Measurements from ENCODE around the gene TNNT1. TPM values are rescaled to one million over a fixed set of nuclear protein-coding genes. Genes with fewer than 3 reads are reported as not detected.

TNNT1 gene
- total and polyA plus RNA-seq, 2 donors from 2014 or later, result not detected

- no peak overlapping the region for H3K4me3 ChIP-seq (ENCODE audit: low read length in 3 of 3)
- H3K9me3 ChIP-seq (ENCODE audit: control insufficient read depth in 2 of 3, insufficient read depth in 1 of 3, low read length in 3 of 3), result no peaks in the 10 kb centered on the region
- H3K36me3 ChIP-seq (ENCODE audit: control insufficient read depth in 2 of 3, insufficient read depth in 3 of 3, low read length in 3 of 3), result peaks cover 0 to 12% (median 0%) of the 10 kb centered on the region in 3 donors
- FAIRE-seq (no peak), DNase-seq (peak in 2 of 5 donors; percentile 61 to 68)
- H3K27ac ChIP-seq (ENCODE audit: low read depth in 2 of 2, low read length in 2 of 2), result no peak overlapping the region
- H3K9ac ChIP-seq (ENCODE audit: low read length in 3 of 3), result no peak overlapping the region
- intact Hi-C loops (cut with DNase I), result no loop called here
- peaks cover 0 to 15% (median 0%) of the 10 kb centered on the region in 3 donors for H3K4me1 ChIP-seq (ENCODE audit: control insufficient read depth in 2 of 3, insufficient read depth in 2 of 3, low read depth in 1 of 3, low read length in 3 of 3)
- TF ChIP-seq CTCF (IDR thresholded peaks at IDR 0.05; ENCODE audit: borderline replicate concordance, extremely low read depth, insufficient read depth), result no peak
- no peaks in the 10 kb centered on the region for H3K27me3 ChIP-seq (ENCODE audit: control insufficient read depth, insufficient read depth, low read length)
Observed at GRCh38 chr19:55090564-55090963, 58.4 kb downstream of the TNNT1 start.

- peak in 1 of 5 donors; percentile 41 for DNase-seq
- H3K27ac ChIP-seq (ENCODE audit: low read depth in 2 of 2, low read length in 2 of 2), result no peak overlapping the region
- TF ChIP-seq CTCF (IDR thresholded peaks at IDR 0.05; ENCODE audit: borderline replicate concordance, extremely low read depth, insufficient read depth), result no peak
- FAIRE-seq, result no peak
- intact Hi-C loops (cut with DNase I), result no loop called here
- H3K36me3 ChIP-seq (ENCODE audit: control insufficient read depth in 2 of 3, insufficient read depth in 3 of 3, low read length in 3 of 3), result peaks cover 0 to 3% (median 0%) of the 10 kb centered on the region in 3 donors
- peaks cover 5% of the 10 kb centered on the region for H3K27me3 ChIP-seq (ENCODE audit: control insufficient read depth, insufficient read depth, low read length)
- H3K4me3 ChIP-seq (ENCODE audit: low read length in 3 of 3), result no peak overlapping the region
- H3K4me1 ChIP-seq (ENCODE audit: control insufficient read depth in 2 of 3, insufficient read depth in 2 of 3, low read depth in 1 of 3, low read length in 3 of 3), result peaks cover 0 to 15% (median 0%) of the 10 kb centered on the region in 3 donors
- no peak overlapping the region for H3K9ac ChIP-seq (ENCODE audit: low read length in 3 of 3)
- no peaks in the 10 kb centered on the region for H3K9me3 ChIP-seq (ENCODE audit: control insufficient read depth in 2 of 3, insufficient read depth in 1 of 3, low read length in 3 of 3)
Observed at GRCh38 chr19:55089342-55089944, 59.6 kb downstream of the TNNT1 start.

GRCh38 chr19:55088543-55089341 is 60.3 kb downstream of the TNNT1 start:
- Histone ChIP-seq H3K27ac (ENCODE audit: low read depth in 2 of 2, low read length in 2 of 2) (no peak overlapping the region), H3K9ac (ENCODE audit: low read length in 3 of 3) (no peak overlapping the region), H3K36me3 (ENCODE audit: control insufficient read depth in 2 of 3, insufficient read depth in 3 of 3, low read length in 3 of 3) (no peaks in the 10 kb centered on the region), H3K27me3 (ENCODE audit: control insufficient read depth, insufficient read depth, low read length) (peaks cover 5% of the 10 kb centered on the region), H3K9me3 (ENCODE audit: control insufficient read depth in 2 of 3, insufficient read depth in 1 of 3, low read length in 3 of 3) (no peaks in the 10 kb centered on the region), H3K4me1 (ENCODE audit: control insufficient read depth in 2 of 3, insufficient read depth in 2 of 3, low read depth in 1 of 3, low read length in 3 of 3) (peaks cover 0 to 15% (median 0%) of the 10 kb centered on the region in 3 donors), H3K4me3 (ENCODE audit: low read length in 3 of 3) (no peak overlapping the region)
- DNase-seq, result peak; percentile 78 to 89 (median 83)
- intact Hi-C loops (cut with DNase I), result no loop called here
- peak; percentile 66 for TF ChIP-seq CTCF (IDR thresholded peaks at IDR 0.05; ENCODE audit: borderline replicate concordance, extremely low read depth, insufficient read depth)
- no peak for FAIRE-seq

Measured in kidney (tissue), 14 donors.